K562 (cell line): ENCODE results near the gene SCARF2. TPM values are rescaled to one million over a fixed set of nuclear protein-coding genes. Genes with fewer than 3 reads are reported as not detected.

Experiments used
- ELK3 ChIP-seq: fragments of 450-650 bp; formaldehyde crosslinking; IDR thresholded peaks from 2 replicates; pipeline ENCODE4 v1.4.0; 2020; ENCODE audit warnings: mild to moderate bottlenecking
- FIP1L1 ChIP-seq: fragments of 200-400 bp; formaldehyde crosslinking; IDR thresholded peaks from 2 replicates; pipeline ENCODE4 v1.6.1; 2018; ENCODE audit warnings: mild to moderate bottlenecking, low read depth, low read length; ENCODE audit not compliant: poor library complexity, severe bottlenecking
- FOXM1 ChIP-seq, 2 experiments: fragments of 450-650 bp in 1 of 2; sonication (generic) in 1 of 2; formaldehyde crosslinking in 1 of 2; IDR thresholded peaks; 2 replicates each; pipeline versions ENCODE4 v1.6.1 to v1.9.0; 2017 to 2022; ENCODE audit warnings: low read depth in 2 of 2, mild to moderate bottlenecking in 2 of 2, missing genetic modification reagents in 1 of 2, moderate library complexity in 1 of 2
- GATAD2B ChIP-seq: fragments of 450-650 bp; IDR thresholded peaks from 2 replicates; pipeline ENCODE4 v1.6.1; 2017; ENCODE audit warnings: mild to moderate bottlenecking, borderline replicate concordance
- JUNB ChIP-seq: fragments of 450-650 bp; formaldehyde crosslinking; conservative IDR thresholded peaks from 2 replicates; pipeline ENCODE4 v1.4.0; 2020; ENCODE audit warnings: mild to moderate bottlenecking
- NCOA4 ChIP-seq: fragments of 450-650 bp; IDR thresholded peaks from 2 replicates; pipeline ENCODE4 v1.6.1; 2018; ENCODE audit warnings: mild to moderate bottlenecking; ENCODE audit not compliant: partially characterized antibody
- NR1H2 ChIP-seq: sonication (generic); formaldehyde crosslinking; IDR thresholded peaks from 2 replicates; pipeline ENCODE4 v1.4.0; 2020; ENCODE audit warnings: mild to moderate bottlenecking, missing genetic modification reagents
- POLR2A ChIP-seq: fragments of 450-650 bp; conservative IDR thresholded peaks from 2 replicates; pipeline ENCODE4 v1.6.1; 2016
- POLR2G ChIP-seq: fragments of 200-400 bp; formaldehyde crosslinking; IDR thresholded peaks from 2 replicates; pipeline ENCODE4 v1.6.1; 2017; ENCODE audit warnings: low read depth, mild to moderate bottlenecking, antibody characterized with exemption, low read length, moderate library complexity
- POLR3G ChIP-seq: IDR thresholded peaks from 2 replicates; pipeline ENCODE4 v1.6.1; 2011; ENCODE audit not compliant: insufficient read length, insufficient replicate concordance; ENCODE audit errors: extremely low read depth
- PPARD ChIP-seq: fragments of 250-450 bp; sonication (Bioruptor Pico); IDR thresholded peaks from 2 replicates; pipeline ENCODE4 v1.8.0; 2022; ENCODE audit warnings: inconsistent platforms, mild to moderate bottlenecking, moderate library complexity
- SNIP1 ChIP-seq: fragments of 450-650 bp; IDR thresholded peaks from 2 replicates; pipeline ENCODE4 v1.7.1; 2017; ENCODE audit warnings: low read depth, mild to moderate bottlenecking
- ZBTB33 ChIP-seq: sonication (generic); formaldehyde crosslinking; IDR thresholded peaks from 2 replicates; pipeline ENCODE4 v1.8.1; 2023; ENCODE audit warnings: mild to moderate bottlenecking, missing genetic modification reagents
- ZMIZ1 ChIP-seq, 2 experiments: fragments of 150-350 bp in 1 of 2; IDR thresholded peaks; 2 replicates each; pipeline ENCODE4 v1.6.1; 2012 to 2016; ENCODE audit warnings: low read depth in 2 of 2, low read length in 2 of 2, mild to moderate bottlenecking in 1 of 2, moderate library complexity in 1 of 2
- polyA plus RNA-seq, 8 experiments: library from polyadenylated mRNA; depleted of rRNA in 4 of 8; stranded (reverse) in 5 of 8; unstranded in 3 of 8; fragments of >200 nt; fragmentation: Nextera tagmentation in 2 of 8; fragmentation: Illumina TruSeq in 1 of 8; extraction: Ambion mirVana in 2 of 8; extraction: Trizol in 1 of 8; gene quantifications; 2 replicates each; pipeline versions ENCODE4 v1.2.1 to v1.2.3, GENCODE V29; 2011 to 2014; ENCODE audit warnings: inconsistent platforms in 1 of 8, missing spikeins in 1 of 8
- total RNA-seq, 7 experiments: library from RNA; depleted of rRNA in 6 of 7; stranded (reverse); fragments of >200 nt in 6 of 7; fragmentation: Illumina TruSeq in 2 of 7; extraction: Trizol in 2 of 7; gene quantifications; 2 replicates each; pipeline versions ENCODE4 v1.2.1 to v1.2.3, GENCODE V29; 2011 to 2021; ENCODE audit warnings: low replicate concordance in 1 of 7
- TF ChIP-seq, protein P1 (sequence below): fragments of 200-800 bp; sonication (Bioruptor generic); IDR thresholded peaks from 2 replicates; pipeline ENCODE4 v1.6.1; 2017; ENCODE audit warnings: missing genetic modification characterization, missing compliant biosample characterization
- TF ChIP-seq, protein P2 (sequence below): fragments of 450-650 bp; formaldehyde crosslinking; IDR thresholded peaks from 2 replicates; pipeline ENCODE4 v1.4.0; 2020; ENCODE audit warnings: mild to moderate bottlenecking, moderate library complexity

SCARF2 gene
- total and polyA plus RNA-seq, 9 of the 15 experiments (the other 6 are each of a cell fraction or from before 2014, with no cell fraction given) = 0.06 to 0.32 (median 0.21) TPM; not detected in 5

GRCh38 chr22:20412474-20413216, 25.0 kb downstream of the SCARF2 start (continued):
- TF ChIP-seq ZMIZ1 (IDR thresholded peaks at IDR 0.05; ENCODE audit: low read depth in 2 of 2, low read length in 2 of 2) (no peak), FIP1L1 (no peak), JUNB (no peak), NR1H2 (CRISPR knock-in tag) (no peak), ZBTB33 (no peak), POLR2A (no peak), POLR3G (no peak), NCOA4 (no peak), FOXM1 (IDR thresholded peaks at IDR 0.05; ENCODE audit: low read depth) (no peak), FOXM1 (CRISPR knock-in tag; IDR thresholded peaks at IDR 0.05; ENCODE audit: low read depth) (no peak), PPARD (0 out of 2 replicates have a peak, but pooled peaks have one; percentile 58), GATAD2B (no peak), POLR2G (no peak), ELK3 (CRISPR knock-in tag) (no peak), SNIP1 (no peak)
- TF ChIP-seq, protein P1, sequence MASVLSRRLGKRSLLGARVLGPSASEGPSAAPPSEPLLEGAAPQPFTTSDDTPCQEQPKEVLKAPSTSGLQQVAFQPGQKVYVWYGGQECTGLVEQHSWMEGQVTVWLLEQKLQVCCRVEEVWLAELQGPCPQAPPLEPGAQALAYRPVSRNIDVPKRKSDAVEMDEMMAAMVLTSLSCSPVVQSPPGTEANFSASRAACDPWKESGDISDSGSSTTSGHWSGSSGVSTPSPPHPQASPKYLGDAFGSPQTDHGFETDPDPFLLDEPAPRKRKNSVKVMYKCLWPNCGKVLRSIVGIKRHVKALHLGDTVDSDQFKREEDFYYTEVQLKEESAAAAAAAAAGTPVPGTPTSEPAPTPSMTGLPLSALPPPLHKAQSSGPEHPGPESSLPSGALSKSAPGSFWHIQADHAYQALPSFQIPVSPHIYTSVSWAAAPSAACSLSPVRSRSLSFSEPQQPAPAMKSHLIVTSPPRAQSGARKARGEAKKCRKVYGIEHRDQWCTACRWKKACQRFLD = peak; percentile 73
- TF ChIP-seq, protein P2, sequence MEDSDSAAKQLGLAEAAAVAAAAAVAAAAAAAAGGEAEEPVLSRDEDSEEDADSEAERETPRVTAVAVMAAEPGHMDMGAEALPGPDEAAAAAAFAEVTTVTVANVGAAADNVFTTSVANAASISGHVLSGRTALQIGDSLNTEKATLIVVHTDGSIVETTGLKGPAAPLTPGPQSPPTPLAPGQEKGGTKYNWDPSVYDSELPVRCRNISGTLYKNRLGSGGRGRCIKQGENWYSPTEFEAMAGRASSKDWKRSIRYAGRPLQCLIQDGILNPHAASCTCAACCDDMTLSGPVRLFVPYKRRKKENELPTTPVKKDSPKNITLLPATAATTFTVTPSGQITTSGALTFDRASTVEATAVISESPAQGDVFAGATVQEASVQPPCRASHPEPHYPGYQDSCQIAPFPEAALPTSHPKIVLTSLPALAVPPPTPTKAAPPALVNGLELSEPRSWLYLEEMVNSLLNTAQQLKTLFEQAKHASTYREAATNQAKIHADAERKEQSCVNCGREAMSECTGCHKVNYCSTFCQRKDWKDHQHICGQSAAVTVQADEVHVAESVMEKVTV (CRISPR knock-in tag) = no peak; the same call in 1 of the 2 replicates
